HG02943 (cell line): Measurements from ENCODE around the gene PAPSS2.

ENCODE experiments used
- ATAC-seq: cut with Tn5 transposase; IDR thresholded peaks from one replicate; pipeline ENCODE4 v1.9.1; 2021; ENCODE audit warnings: mild to moderate bottlenecking, low read depth, moderate library complexity; ENCODE audit not compliant: unreplicated experiment

The PAPSS2 gene

DNA sequence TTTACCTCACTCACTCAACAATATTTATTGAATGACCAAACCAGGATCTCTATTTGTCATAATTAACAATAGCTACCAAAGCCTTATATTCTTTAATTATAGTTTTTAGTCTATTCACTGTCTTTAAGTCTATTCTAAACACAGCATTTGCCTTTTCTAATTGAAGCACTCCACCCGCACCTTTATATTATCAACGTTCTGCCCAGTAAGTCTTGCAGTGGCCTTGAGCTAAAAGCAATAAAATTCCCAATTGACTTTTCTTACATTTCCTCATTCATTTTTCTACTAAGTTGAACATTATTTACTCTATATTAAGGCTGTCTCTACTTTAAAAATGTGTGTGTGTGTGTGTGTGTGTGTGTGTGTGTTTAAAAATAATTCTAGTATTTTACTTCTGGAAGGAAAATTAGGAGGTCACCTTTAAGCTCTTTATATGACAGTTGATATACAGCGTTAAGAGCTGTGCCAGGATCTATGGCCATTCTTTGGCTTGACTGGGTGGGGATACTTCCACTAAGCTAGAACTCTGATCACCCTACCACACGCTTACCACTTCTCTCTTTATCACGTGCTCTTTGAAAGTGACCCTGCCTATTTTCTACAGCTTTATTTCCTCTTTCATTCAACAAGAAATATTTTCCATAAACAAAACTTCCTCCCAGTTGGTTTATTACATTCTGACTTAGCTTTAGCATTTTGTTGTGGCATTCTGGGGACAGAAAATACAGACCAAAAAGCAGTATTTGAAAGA, 8.8 kb downstream of the PAPSS2 start:
- no peak for ATAC-seq

DNA sequence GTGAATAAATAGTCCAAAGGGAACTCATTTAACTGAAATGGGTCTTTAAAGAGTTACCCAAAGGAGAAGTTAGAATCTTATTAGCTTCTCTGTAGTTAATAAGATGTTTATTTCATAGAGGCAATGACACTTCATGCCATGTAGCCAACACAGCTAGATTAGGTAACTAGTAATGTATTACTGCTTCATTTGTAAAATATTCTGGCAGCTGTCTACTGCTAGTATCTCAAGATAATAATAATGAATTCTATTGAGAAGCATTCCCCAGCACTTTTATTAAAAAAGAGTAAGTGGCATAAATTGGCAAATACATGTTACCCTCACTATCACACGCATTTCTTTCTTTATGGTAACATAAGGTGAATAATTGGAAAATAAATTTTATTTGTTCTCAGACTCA, 10.1 kb downstream of the PAPSS2 start:
- ATAC-seq, result no peak

DNA sequence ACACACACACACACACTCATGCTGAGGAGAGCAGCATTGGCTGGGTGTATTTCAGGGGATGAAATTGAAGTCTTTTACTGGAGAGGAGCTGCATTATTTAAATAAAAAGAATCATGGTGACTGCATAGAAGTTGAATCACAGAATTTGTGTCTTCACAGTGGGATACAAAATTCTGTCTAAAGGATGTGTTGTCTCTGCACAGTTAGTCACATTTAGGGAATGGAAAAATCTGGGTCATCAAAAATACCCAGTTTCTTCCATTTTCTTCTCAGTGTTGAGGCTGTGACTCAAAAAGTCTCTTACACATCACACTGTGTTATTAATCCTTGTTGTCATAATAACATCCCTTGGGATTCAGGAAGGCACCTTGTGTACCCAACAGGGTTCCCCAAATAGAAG, 10.9 kb downstream of the PAPSS2 start:
- ATAC-seq, result no peak

DNA sequence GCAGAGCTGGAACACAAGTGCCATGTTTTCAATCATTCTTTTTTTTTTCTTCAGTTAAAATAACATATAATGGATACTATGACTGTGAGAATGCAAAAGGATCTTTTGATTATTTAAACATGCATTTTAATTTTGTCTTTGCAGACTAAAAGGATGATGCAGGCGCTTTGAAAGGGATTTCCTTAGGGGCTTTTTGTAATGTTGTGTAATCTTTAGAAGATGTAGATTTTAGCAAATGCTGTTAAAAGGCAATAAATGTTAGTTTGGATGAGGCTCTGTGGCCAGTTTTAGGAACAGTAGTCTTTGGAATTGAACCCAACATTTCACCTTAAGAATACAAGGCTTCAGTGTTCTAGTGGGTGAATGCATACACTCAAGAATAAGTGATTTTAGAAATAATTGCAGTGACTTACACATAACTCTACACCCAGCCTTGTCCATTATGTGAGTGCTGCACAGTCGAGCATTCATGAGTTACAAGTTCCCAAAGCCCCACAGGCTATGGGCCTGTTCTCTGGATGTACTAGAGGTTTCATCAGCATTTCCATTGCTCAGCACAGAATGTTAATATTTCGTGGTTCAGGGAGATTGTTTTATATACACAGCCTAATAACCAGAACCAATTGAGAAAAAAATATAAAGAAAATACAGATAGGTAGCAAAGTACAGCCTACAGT, 11.6 kb downstream of the PAPSS2 start:
- no peak for ATAC-seq

DNA sequence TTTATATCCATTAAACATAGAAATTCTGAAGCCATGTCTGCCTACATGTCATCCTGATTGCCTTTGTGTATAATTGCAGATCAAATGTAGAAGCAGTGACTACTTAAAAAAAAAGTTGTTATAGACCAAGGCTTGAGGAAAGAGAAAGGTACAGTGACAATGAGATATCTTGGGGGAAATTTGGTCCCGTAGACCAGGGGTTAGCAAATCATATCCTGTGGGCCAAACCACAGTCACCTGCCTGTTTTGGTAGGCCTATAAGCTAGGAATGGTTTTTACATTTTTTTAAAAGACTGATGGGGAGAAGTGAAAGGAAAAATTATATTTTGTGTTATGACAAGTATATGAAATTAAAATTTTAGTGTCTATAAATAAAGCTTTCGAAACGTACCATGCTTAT, 12.9 kb downstream of the PAPSS2 start:
- no peak for ATAC-seq

DNA sequence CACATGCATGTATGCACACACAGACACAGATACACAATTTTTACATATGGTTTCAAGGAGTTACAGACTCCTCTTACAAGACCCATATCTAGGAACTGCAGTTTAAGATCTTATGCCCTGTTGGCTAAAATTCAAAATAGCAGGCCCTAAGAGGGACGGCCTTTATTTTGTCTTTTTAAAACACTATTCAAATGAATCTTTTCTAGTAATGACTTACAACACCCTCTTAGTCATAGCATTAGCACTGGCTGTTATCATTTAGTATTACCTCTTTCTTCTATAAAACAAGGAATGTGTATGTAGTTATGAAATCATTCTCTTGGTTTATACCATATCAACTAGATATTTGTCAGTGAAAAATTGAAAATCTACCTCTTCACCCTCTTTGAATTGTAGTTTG, 15.3 kb downstream of the PAPSS2 start:
- no peak for ATAC-seq

- ATAC-seq, result no peak
These were observed 16.0 kb downstream of the PAPSS2 start for GRCh38 chr10:87675396-87676376.

DNA sequence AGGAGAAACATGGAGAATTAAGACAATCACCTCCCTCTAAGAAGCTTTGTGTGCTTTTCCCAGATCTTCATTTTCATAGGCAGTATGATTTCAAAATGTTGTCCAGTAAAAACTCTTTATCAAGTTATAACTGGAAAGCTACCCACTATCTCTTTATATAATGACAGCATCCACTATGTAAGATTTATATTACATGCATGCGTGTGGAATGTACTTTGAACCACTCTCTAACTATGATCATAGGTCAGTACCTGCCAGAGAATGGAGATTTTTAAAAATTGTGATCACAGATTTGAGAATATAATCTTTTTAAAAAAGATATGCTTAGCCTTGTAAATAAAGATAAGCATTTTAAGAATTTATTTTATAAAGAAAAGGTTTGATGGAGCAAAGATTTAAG, 17.9 kb downstream of the PAPSS2 start:
- no peak for ATAC-seq

GRCh38 chr10:87678302-87678701, 18.6 kb downstream of the PAPSS2 start:
- ATAC-seq, result no peak

- no peak for ATAC-seq
These were observed 23.7 kb downstream of the PAPSS2 start for GRCh38 chr10:87683356-87683755.

DNA sequence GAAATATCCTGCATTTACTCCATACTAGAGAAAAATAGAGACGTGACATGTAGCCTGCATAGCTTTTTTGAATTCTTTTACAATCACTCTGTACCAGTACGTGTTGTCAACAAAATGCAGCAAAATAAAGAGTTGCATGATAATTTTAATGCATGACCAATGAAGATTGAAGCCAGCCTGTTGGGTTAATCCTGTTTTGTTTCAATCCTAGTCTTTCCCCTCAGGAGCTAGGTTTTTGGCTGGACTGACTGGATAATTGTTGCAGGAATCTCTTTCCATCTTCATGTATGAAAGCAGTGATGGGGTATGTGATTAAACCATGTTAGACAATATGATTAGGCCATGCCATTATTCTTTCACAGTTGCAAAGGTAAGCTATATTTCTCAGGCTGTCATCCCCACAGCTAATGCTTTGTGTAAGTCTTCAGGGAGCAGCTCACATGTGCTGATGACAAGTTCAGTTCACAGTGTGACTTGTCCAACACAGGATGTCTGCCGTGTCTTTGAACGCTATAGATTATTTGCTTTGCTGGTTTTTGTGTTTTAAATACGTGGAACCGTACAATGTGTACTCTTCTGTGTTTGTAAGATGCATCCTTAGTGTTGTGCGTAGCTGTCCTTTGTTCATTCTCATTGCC, 24.4 kb downstream of the PAPSS2 start:
- ATAC-seq, result no peak

- ATAC-seq, result no peak
These were observed 26.3 kb downstream of the PAPSS2 start for GRCh38 chr10:87685832-87686574.

DNA sequence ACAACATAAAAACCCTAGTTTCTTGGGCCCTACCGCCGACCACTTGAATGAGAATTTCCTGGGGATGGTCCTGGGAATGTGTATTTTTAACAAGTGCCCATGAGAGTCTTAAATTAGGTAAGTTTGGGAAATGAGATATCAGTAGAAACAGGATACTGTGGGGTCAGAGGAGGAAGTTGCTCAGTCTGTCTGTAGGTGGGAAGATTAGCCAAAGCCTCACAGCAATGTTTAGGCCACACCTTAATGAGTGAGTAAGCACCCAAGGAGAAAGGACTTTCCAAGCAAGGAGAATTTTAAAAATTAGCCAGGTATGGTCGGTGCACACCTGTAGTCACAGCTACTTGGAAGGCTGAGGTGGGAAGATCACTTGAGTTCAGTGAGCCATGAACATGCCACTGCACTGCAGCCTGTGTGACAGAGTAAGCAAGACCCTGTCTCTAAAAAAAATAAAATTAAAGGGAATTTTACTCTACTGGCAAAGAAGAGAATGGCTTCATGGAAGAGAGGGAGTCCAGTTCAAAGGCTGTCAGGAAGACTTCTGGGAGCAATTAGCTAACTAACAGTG, 31.9 kb downstream of the PAPSS2 start:
- no peak for ATAC-seq

DNA sequence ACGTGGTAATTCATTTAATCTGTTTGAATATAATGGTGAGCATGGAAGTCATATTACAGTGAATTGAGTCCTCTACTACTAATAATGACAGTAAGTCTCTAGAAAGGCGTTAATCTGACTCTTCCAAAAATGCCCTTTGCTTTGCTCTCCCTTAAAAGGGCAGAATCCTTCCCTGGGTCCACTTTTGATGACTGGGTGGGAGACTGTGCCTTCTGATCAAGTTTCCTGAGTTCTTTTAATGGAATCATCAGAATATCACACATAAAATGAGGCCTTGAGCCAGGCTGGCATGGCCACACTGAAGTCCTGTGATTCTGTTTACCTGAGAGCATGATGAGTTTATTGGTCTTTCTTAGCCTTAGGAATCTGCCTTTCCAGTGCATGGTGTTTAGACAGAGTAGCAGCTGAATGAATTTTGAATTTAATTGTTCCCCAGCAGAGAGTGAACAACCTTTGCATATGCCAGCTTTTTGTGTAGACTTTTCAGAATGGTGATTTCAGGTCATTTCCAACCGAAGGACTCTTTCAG, 33.3 kb downstream of the PAPSS2 start:
- ATAC-seq, result no peak

GRCh38 chr10:87694011-87694794, 34.5 kb downstream of the PAPSS2 start:
- ATAC-seq, result no peak

DNA sequence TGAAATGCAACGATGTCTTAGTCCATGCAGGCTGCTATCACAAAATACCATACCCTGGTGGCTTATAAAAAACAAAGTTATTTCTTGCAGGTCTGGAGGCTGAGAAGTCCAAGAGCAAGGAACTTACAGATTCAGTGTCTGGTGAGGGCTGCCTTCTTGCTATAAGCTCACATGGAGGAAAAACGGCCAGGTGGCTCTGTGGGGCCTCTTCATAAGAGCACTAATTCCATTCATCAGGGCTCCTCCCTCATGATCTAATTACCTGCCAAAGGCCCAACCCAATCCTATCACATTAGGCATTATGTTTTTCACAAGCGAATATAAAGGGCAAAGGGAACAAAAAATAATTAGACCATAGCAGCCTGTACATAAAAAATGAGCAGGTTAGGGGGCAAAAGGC, 35.4 kb downstream of the PAPSS2 start:
- ATAC-seq, result no peak

DNA sequence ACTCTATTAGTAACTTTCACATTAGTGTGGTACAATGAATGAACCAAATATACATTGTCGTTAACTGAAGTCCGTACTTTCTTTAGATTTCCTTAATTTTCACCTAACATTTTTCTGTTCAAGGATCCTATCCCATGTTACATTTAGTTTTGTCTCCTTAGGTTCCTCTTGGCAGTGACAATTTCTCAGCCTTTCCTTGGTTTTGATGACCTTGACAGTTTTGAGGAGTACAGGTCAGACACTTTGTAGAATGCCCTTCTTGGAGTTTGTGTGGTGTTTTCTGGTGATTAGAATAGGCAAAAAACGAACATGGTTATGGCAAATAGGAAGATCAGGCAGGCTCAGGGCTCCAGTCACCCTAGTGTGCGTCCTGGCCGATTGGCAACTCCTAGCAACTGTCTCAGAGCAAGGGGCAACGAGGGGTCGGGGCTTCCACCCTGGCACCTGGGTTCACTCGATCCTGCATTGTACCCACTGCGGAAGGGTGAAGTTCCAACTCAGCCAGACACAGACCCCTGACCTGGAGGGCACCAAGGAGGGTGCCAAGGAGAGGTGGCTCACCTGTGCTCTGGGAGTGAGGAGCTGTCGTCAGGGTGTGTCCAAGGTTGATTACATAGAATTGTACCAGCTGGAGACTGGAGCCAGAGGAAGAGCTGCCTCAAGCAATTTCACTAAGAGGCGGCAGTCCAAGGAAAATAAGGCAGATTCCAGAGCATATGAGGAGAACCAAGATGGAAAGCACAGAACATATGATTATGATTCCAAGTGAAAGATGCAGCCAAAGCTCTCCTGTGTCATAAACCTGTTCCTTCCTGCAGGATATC, 37.5 kb downstream of the PAPSS2 start:
- no peak for ATAC-seq
